Nephron progenitor cell (in vitro differentiated cells): ENCODE results near the gene SFXN4.
"Not testable (repeated sequence)": the region's sequence is repeated elsewhere in the genome, so short reads cannot be mapped to it uniquely, and the experiment has no call there.

Experiments
- DNase-seq: peaks from one replicate; pipeline ENCODE4 v3.0.0; 2021
- H3K27ac Mint-ChIP-seq: 2 replicates; pipeline ENCODE4 v1.8.0; 2021; ENCODE audit warnings: mild to moderate bottlenecking, moderate library complexity, mixed read lengths
- H3K27me3 Mint-ChIP-seq: 2 replicates; pipeline ENCODE4 v1.8.0; 2021; ENCODE audit warnings: mild to moderate bottlenecking, low read depth, mixed read lengths; ENCODE audit not compliant: poor library complexity
- H3K36me3 Mint-ChIP-seq: 2 replicates; pipeline ENCODE4 v1.8.0; 2021; ENCODE audit warnings: low read depth, mixed read lengths
- H3K4me1 Mint-ChIP-seq: 2 replicates; pipeline ENCODE4 v1.8.0; 2021; ENCODE audit warnings: mixed read lengths
- H3K4me3 Mint-ChIP-seq: 2 replicates; pipeline ENCODE4 v1.8.0; 2021; ENCODE audit warnings: mild to moderate bottlenecking, moderate library complexity, mixed read lengths
- H3K9me3 Mint-ChIP-seq: 2 replicates; pipeline ENCODE4 v1.8.0; 2021; ENCODE audit warnings: mild to moderate bottlenecking, moderate library complexity, mixed read lengths
- TF ChIP-seq, protein P1 (sequence below): fragments of 200-600 bp; sonication (generic); IDR thresholded peaks from 2 replicates; pipeline ENCODE4 v1.5.0; 2021; ENCODE audit warnings: antibody characterized with exemption

Gene SFXN4

DNA sequence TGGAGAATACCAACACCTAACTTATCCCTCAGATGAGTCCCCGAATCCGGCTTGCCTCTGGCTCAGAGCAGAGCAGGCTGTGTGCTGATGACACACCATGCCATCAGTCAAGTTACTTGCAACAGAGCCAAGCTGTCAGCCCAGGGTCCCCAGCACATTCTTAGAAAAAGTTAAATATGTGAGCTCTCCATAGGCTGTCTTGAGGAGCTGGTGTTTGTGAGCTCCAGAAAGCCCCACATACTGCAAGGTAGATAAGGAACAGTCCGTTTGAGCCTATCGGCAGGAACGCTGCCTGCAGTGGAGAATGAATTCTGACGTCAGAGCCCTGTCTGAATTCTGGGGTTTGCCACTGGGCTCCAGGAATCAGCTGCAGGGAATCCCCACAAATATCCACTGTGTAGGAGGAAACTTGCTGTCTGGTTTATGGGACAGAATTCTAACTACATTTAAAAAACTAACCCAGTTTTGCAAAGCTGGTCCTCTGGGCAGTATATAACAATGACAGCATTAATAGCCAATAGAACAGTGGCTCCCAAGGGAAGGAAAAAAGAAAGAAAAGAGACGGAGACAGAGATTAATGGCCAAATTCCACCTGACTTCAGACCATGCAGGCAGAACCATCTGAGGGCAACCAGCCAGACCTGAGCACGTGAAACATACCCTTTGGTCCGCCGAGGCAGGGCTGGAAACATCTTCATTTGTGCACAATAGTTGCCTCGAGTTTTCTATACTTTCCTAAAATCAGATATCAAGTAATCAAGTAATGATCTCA is 3.6 kb downstream of the SFXN4 start:
- DNase-seq: peak; percentile 34
- peak overlapping the region; percentile 30 for H3K4me3 Mint-ChIP-seq
- H3K9me3 Mint-ChIP-seq: no peaks in the 10 kb centered on the region
- H3K4me1 Mint-ChIP-seq: peaks cover 58% of the 10 kb centered on the region
- peaks cover 11% of the 10 kb centered on the region for H3K36me3 Mint-ChIP-seq
- peaks cover 4% of the 10 kb centered on the region for H3K27me3 Mint-ChIP-seq
- H3K27ac Mint-ChIP-seq: peak overlapping the region; percentile 85
- TF ChIP-seq, protein P1, sequence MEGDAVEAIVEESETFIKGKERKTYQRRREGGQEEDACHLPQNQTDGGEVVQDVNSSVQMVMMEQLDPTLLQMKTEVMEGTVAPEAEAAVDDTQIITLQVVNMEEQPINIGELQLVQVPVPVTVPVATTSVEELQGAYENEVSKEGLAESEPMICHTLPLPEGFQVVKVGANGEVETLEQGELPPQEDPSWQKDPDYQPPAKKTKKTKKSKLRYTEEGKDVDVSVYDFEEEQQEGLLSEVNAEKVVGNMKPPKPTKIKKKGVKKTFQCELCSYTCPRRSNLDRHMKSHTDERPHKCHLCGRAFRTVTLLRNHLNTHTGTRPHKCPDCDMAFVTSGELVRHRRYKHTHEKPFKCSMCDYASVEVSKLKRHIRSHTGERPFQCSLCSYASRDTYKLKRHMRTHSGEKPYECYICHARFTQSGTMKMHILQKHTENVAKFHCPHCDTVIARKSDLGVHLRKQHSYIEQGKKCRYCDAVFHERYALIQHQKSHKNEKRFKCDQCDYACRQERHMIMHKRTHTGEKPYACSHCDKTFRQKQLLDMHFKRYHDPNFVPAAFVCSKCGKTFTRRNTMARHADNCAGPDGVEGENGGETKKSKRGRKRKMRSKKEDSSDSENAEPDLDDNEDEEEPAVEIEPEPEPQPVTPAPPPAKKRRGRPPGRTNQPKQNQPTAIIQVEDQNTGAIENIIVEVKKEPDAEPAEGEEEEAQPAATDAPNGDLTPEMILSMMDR: no peak

GRCh38 chr10:119159332-119159731 is 6.2 kb downstream of the SFXN4 start:
- H3K4me1 Mint-ChIP-seq: peaks cover 39% of the 10 kb centered on the region
- no peaks in the 10 kb centered on the region for H3K9me3 Mint-ChIP-seq
- H3K27me3 Mint-ChIP-seq: peaks cover 4% of the 10 kb centered on the region
- H3K4me3 Mint-ChIP-seq: no peak overlapping the region
- TF ChIP-seq, protein P1: no peak
- H3K36me3 Mint-ChIP-seq: peaks cover 36% of the 10 kb centered on the region
- H3K27ac Mint-ChIP-seq: no peak overlapping the region
- no peak for DNase-seq

DNA sequence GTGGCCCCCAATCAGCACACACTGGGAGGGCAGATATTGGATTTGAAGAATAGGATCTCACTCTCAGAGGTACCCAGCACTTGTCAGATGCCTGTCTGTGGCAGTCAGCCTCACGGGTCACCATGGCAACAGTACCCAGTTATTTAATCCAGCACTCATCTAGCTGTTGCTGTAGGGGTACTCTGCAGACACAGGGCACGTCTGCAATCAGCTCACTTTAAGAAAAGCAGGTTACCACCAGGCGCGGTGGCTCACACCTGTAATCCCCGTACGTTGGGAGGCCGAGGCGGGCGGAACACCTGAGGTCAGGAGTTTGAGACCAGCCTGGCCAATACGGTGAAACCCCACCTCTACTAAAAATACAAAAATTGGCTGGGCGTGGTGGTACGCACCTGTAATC is 11.9 kb downstream of the SFXN4 start:
- Mint-ChIP-seq H3K4me3 (no peak overlapping the region), H3K4me1 (no peaks in the 10 kb centered on the region), H3K27ac (no peak overlapping the region), H3K9me3 (no peaks in the 10 kb centered on the region), H3K36me3 (peaks cover 67% of the 10 kb centered on the region), H3K27me3 (no peaks in the 10 kb centered on the region)
- DNase-seq: no peak
- TF ChIP-seq, protein P1: no peak

DNA sequence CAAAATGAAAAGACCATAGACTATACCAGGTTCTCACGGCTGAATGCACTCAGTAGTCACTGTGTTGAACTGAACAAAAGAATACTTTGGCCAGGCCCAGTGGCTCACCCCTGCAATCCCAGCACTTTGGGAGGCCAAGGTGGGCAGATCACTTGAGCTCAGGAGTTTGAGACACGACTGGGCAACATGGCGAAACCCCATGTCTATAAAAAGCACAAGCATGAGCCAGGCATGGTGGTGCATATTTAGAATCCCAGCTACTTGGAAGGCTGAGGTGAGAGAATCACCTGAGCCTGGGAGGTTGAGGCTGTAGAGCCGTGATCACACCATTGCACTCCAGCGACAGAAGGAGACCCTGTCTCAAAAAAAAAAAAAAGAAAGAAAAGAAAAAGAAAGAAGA is 12.5 kb downstream of the SFXN4 start:
- no peak for DNase-seq
- TF ChIP-seq, protein P1: no peak
- H3K27ac Mint-ChIP-seq: no peak overlapping the region
- no peaks in the 10 kb centered on the region for H3K9me3 Mint-ChIP-seq
- H3K27me3 Mint-ChIP-seq: no peaks in the 10 kb centered on the region
- peaks cover 65% of the 10 kb centered on the region for H3K36me3 Mint-ChIP-seq
- H3K4me3 Mint-ChIP-seq: no peak overlapping the region
- H3K4me1 Mint-ChIP-seq: no peaks in the 10 kb centered on the region

DNA sequence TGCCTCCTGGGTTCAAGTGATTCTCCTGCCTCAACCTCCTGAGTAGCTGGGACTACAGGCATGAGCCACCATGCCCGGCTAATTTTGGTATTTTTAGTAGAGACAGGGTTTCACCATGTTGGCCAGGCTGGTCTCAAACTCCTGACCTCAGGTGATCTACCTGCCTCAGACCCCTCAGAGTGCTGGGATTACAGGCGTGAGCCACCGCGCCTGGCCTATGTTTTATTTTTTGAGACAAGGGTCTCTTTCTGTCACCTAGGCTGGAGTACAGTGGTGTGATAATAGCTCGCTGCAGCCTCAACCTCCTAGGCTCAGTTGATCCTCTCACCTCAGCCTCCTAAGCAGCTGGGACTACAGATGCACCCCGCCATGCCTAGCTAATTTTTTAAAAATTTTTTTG is 13.9 kb downstream of the SFXN4 start:
- peaks cover 67% of the 10 kb centered on the region for H3K36me3 Mint-ChIP-seq

DNA sequence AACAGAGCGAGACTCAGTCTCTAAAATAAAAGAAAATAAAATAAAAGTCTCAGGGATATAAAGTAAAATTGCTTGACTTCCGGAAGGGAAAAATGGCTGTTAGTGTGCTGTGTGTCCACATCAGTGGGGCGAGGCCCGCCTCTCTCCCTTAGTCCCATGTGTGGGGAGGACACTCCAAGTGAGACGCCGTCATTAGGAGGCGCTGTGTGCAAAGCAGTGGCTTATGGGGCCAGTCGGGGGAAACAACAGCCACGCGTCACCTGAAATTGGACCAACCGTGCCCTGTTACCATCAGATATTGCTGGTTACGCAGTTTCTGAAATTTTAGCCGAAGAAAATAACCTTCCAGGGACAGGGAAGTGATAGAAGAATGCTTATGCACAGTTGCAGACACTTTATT is 15.8 kb downstream of the SFXN4 start:
- TF ChIP-seq, protein P1: no peak
- no peaks in the 10 kb centered on the region for H3K27me3 Mint-ChIP-seq
- no peak overlapping the region for H3K27ac Mint-ChIP-seq
- H3K4me3 Mint-ChIP-seq: no peak overlapping the region
- no peak for DNase-seq
- H3K9me3 Mint-ChIP-seq: no peaks in the 10 kb centered on the region
- H3K36me3 Mint-ChIP-seq: peaks cover 54% of the 10 kb centered on the region
- H3K4me1 Mint-ChIP-seq: no peaks in the 10 kb centered on the region

More for the DNA sequence above, 13.9 kb downstream of the SFXN4 start:
- not testable (repeated sequence) for H3K9me3 Mint-ChIP-seq, H3K27ac Mint-ChIP-seq, H3K4me1 Mint-ChIP-seq, DNase-seq, H3K4me3 Mint-ChIP-seq, H3K27me3 Mint-ChIP-seq
